GM23338 (cell line): ENCODE measurements around the gene CFAP92. TPM values are rescaled to one million over a fixed set of nuclear protein-coding genes. Genes with fewer than 3 reads are reported as not detected.

Experiments used
- ATAC-seq: fragments of 200-7000 bp; cut with Tn5 transposase; 3 replicates; pipeline ENCODE4 v1.9.1; 2020
- DNase-seq: peaks from one replicate; pipeline ENCODE4 v3.0.0-alpha.2; 2015; ENCODE audit warnings: low spot score
- H2AFZ ChIP-seq: fragments of 200-600 bp; sonication (generic); 2 replicates; pipeline ENCODE4 v1.8.0; 2016; ENCODE audit warnings: antibody characterized with exemption, mild to moderate bottlenecking, moderate library complexity
- H3F3A ChIP-seq: fragments of 200-600 bp; sonication (generic); replicated peaks from 2 replicates; pipeline ENCODE4 v1.8.0; 2017; ENCODE audit warnings: antibody characterized with exemption, mixed run types, low read depth
- H3K27ac ChIP-seq: fragments of 200-600 bp; sonication (generic); 2 replicates; pipeline ENCODE4 v1.6.1; 2016; ENCODE audit warnings: low read depth
- H3K27me3 ChIP-seq: fragments of 200-600 bp; sonication (generic); 2 replicates; pipeline ENCODE4 v1.8.0; 2016; ENCODE audit warnings: mild to moderate bottlenecking, mixed run types, moderate library complexity; ENCODE audit not compliant: insufficient read depth
- H3K36me3 ChIP-seq: fragments of 200-600 bp; sonication (generic); 2 replicates; pipeline ENCODE4 v1.8.0; 2016; ENCODE audit warnings: mild to moderate bottlenecking; ENCODE audit not compliant: insufficient read depth
- H3K4me1 ChIP-seq: fragments of 200-600 bp; sonication (generic); 2 replicates; pipeline ENCODE4 v1.8.0; 2016; ENCODE audit warnings: mild to moderate bottlenecking, moderate library complexity; ENCODE audit not compliant: insufficient read depth
- H3K4me2 ChIP-seq: fragments of 200-600 bp; sonication (generic); 2 replicates; pipeline ENCODE4 v1.7.1; 2017; ENCODE audit warnings: mixed run types
- H3K4me3 ChIP-seq: fragments of 200-600 bp; sonication (generic); 2 replicates; pipeline ENCODE4 v1.6.1; 2016; ENCODE audit warnings: mixed run types
- H3K79me2 ChIP-seq: fragments of 200-600 bp; sonication (generic); replicated peaks from 2 replicates; pipeline ENCODE4 v1.8.0; 2017; ENCODE audit warnings: mild to moderate bottlenecking; ENCODE audit not compliant: insufficient read depth
- H3K9me2 ChIP-seq: fragments of 200-600 bp; sonication (generic); 2 replicates; pipeline ENCODE4 v1.8.0; 2017; ENCODE audit not compliant: insufficient read depth
- H4K20me1 ChIP-seq: fragments of 200-600 bp; sonication (generic); replicated peaks from 2 replicates; pipeline ENCODE4 v1.8.0; 2017; ENCODE audit warnings: mild to moderate bottlenecking; ENCODE audit not compliant: insufficient read depth
- H3K27ac Mint-ChIP-seq: 2 replicates; pipeline ENCODE4 v1.8.0; 2020; ENCODE audit warnings: inconsistent platforms, mild to moderate bottlenecking, moderate library complexity, mixed read lengths
- H3K27me3 Mint-ChIP-seq: 3 replicates; pipeline ENCODE4 v1.8.0; 2022; ENCODE audit warnings: low read depth, mild to moderate bottlenecking, moderate library complexity, mixed read lengths, inconsistent platforms; ENCODE audit not compliant: insufficient read depth, poor library complexity
- H3K36me3 Mint-ChIP-seq: 3 replicates; pipeline ENCODE4 v1.8.0; 2021; ENCODE audit warnings: low read depth, mild to moderate bottlenecking, inconsistent platforms, moderate library complexity, mixed read lengths
- H3K4me1 Mint-ChIP-seq: 3 replicates; pipeline ENCODE4 v1.8.0; 2020; ENCODE audit warnings: mild to moderate bottlenecking, inconsistent platforms, mixed read lengths
- H3K4me3 Mint-ChIP-seq: 3 replicates; pipeline ENCODE4 v1.8.0; 2021; ENCODE audit warnings: moderate library complexity, mild to moderate bottlenecking, inconsistent platforms, mixed read lengths
- H3K9me3 Mint-ChIP-seq: 3 replicates; pipeline ENCODE4 v1.8.0; 2020; ENCODE audit warnings: moderate library complexity, mild to moderate bottlenecking, inconsistent platforms, mixed read lengths
- CREB1 ChIP-seq: fragments of 250-450 bp; sonication (Bioruptor Pico); IDR thresholded peaks from 2 replicates; pipeline ENCODE4 v1.5.0; 2020; ENCODE audit warnings: low read depth, mild to moderate bottlenecking, moderate library complexity
- ETS1 ChIP-seq: IDR thresholded peaks from 2 replicates; pipeline ENCODE4 v1.6.1; 2016; ENCODE audit warnings: antibody characterized with exemption
- EZH2 ChIP-seq: fragments of 200-600 bp; sonication (generic); IDR thresholded peaks from one replicate; pipeline ENCODE4 v1.8.0; 2017; ENCODE audit warnings: antibody characterized with exemption, mild to moderate bottlenecking, low read depth; ENCODE audit not compliant: unreplicated experiment
- EZH2phosphoT487 ChIP-seq: fragments of 200-600 bp; sonication (generic); IDR thresholded peaks from one replicate; pipeline ENCODE4 v1.8.1; 2018; ENCODE audit warnings: antibody characterized with exemption; ENCODE audit not compliant: unreplicated experiment
- NANOG ChIP-seq: IDR thresholded peaks from 2 replicates; pipeline ENCODE4 v1.6.1; 2016; ENCODE audit warnings: antibody characterized with exemption, borderline replicate concordance
- REST ChIP-seq: IDR thresholded peaks from one replicate; pipeline ENCODE4 v1.6.1; 2018; ENCODE audit warnings: antibody characterized with exemption; ENCODE audit not compliant: unreplicated experiment
- ZNF114 ChIP-seq: fragments of 250-450 bp; sonication (Bioruptor Pico); IDR thresholded peaks from 2 replicates; pipeline ENCODE4 v1.5.0; 2020; ENCODE audit warnings: mild to moderate bottlenecking, moderate library complexity
- ZNF331 ChIP-seq: fragments of 250-450 bp; sonication (Bioruptor Pico); IDR thresholded peaks from 2 replicates; pipeline ENCODE4 v1.5.0; 2020; ENCODE audit warnings: low read depth, mild to moderate bottlenecking, moderate library complexity
- ZNF462 ChIP-seq: fragments of 250-450 bp; sonication (Bioruptor Pico); IDR thresholded peaks from 2 replicates; pipeline ENCODE4 v1.5.0; 2020; ENCODE audit warnings: mild to moderate bottlenecking, moderate library complexity
- polyA plus RNA-seq: library from polyadenylated mRNA; unstranded; fragments of >200 nt; fragmentation: Nextera tagmentation; extraction: Ambion mirVana; gene quantifications from 2 replicates; pipeline ENCODE4 v1.2.1, GENCODE V29; 2016
- total RNA-seq: library from RNA; depleted of rRNA; stranded (reverse); fragments of >200 nt; shearing (Covaris generic); gene quantifications from 2 replicates; pipeline ENCODE4 v1.2.3, GENCODE V29; 2014

The CFAP92 gene
- total and polyA plus RNA-seq, 2 experiments from 2014 or later, result 1.6 to 2.3 TPM

GRCh38 chr3:129020691-129021090 is 26.8 kb upstream of the CFAP92 start:
- Mint-ChIP-seq H3K4me1 (peaks cover 6% of the 10 kb centered on the region; the same call in 2 of the 3 replicates), H3K9me3 (peaks cover 3% of the 10 kb centered on the region; the same call in 1 of the 3 replicates), H3K27ac (no peak overlapping the region), H3K27me3 (peaks cover 15% of the 10 kb centered on the region), H3K4me3 (no peak overlapping the region), H3K36me3 (no peaks in the 10 kb centered on the region)
- no peaks in the 10 kb centered on the region for H3K9me2 ChIP-seq
- no peaks in the 10 kb centered on the region for H3F3A ChIP-seq
- H3K4me1 ChIP-seq, result no peaks in the 10 kb centered on the region; the same call in 1 of the 2 replicates
- H3K4me2 ChIP-seq, result no peak overlapping the region
- DNase-seq (no peak), ATAC-seq (no peak)
- TF ChIP-seq ETS1, result no peak
- no peak for TF ChIP-seq CREB1 (CRISPR knock-in tag)
- no peak for TF ChIP-seq REST
- no peak for TF ChIP-seq EZH2phosphoT487
- TF ChIP-seq ZNF331, result no peak
- no peak for TF ChIP-seq NANOG
- H3K4me3 ChIP-seq, result no peak overlapping the region
- no peak overlapping the region for H3K27ac ChIP-seq
- H4K20me1 ChIP-seq, result no peaks in the 10 kb centered on the region
- H3K79me2 ChIP-seq, result no peaks in the 10 kb centered on the region
- no peaks in the 10 kb centered on the region for H3K36me3 ChIP-seq
- H2AFZ ChIP-seq, result no peak overlapping the region
- H3K27me3 ChIP-seq, result peaks cover 7% of the 10 kb centered on the region

- ATAC-seq (no peak), DNase-seq (no peak)
- Histone ChIP-seq H3K27me3 (no peaks in the 10 kb centered on the region), H3K27ac (no peak overlapping the region), H3K79me2 (no peaks in the 10 kb centered on the region), H3F3A (no peaks in the 10 kb centered on the region), H3K4me1 (no peaks in the 10 kb centered on the region; the same call in 1 of the 2 replicates), H3K36me3 (no peaks in the 10 kb centered on the region), H3K9me2 (no peaks in the 10 kb centered on the region), H3K4me2 (no peak overlapping the region), H2AFZ (no peak overlapping the region), H4K20me1 (no peaks in the 10 kb centered on the region), H3K4me3 (no peak overlapping the region)
- Mint-ChIP-seq H3K4me3 (no peak overlapping the region), H3K4me1 (peaks cover 9% of the 10 kb centered on the region; the same call in 2 of the 3 replicates), H3K9me3 (no peaks in the 10 kb centered on the region), H3K36me3 (no peaks in the 10 kb centered on the region; the same call in 2 of the 3 replicates), H3K27me3 (peaks cover 8% of the 10 kb centered on the region), H3K27ac (no peak overlapping the region)
- TF ChIP-seq EZH2 (no peak), EZH2phosphoT487 (no peak), ZNF462 (CRISPR knock-in tag) (no peak), ZNF114 (no peak), CREB1 (CRISPR knock-in tag) (no peak), ETS1 (no peak), ZNF331 (no peak)
Measured at GRCh38 chr3:129019266-129019665, 25.4 kb upstream of the CFAP92 start.
